ENCODE results near the gene UPF2.
"Not testable (repeated sequence)": the region's sequence is repeated elsewhere in the genome, so short reads cannot be mapped to it uniquely, and the experiment has no call there.

The UPF2 gene

GRCh38 chr10:12042797-12043651, at the start of gene UPF2:
UPF2 (minus strand) TSS chr10:12042809; CDS start chr10:12035423, 7,386 bp downstream.
- peak; percentile 94 for DNase-seq

GRCh38 chr10:12091421-12091820, 48.8 kb upstream of the UPF2 start:
- no peak for DNase-seq

GRCh38 chr10:12088919-12089318, 46.3 kb upstream of the UPF2 start:
- DNase-seq = no peak

GRCh38 chr10:12081879-12082557, 39.4 kb upstream of the UPF2 start:
- no peak for DNase-seq

GRCh38 chr10:12081470-12081869, 38.9 kb upstream of the UPF2 start:
- DNase-seq = no peak

GRCh38 chr10:12077580-12078180, 35.1 kb upstream of the UPF2 start:
- no peak for DNase-seq

GRCh38 chr10:12073526-12073925, 30.9 kb upstream of the UPF2 start:
- no peak for DNase-seq

- DNase-seq = not testable (repeated sequence)
Measured at GRCh38 chr10:12071441-12071840, 28.8 kb upstream of the UPF2 start.

- DNase-seq = peak; percentile 91
Measured at GRCh38 chr10:12068449-12069269, 26.1 kb upstream of the UPF2 start, which contains the start of gene DHTKD1. DHTKD1 (plus strand) TSS chr10:12068954; CDS start chr10:12069034, 80 bp downstream.

GRCh38 chr10:12067336-12067735, 24.7 kb upstream of the UPF2 start:
- no peak for DNase-seq

GRCh38 chr10:12063483-12063818, 20.8 kb upstream of the UPF2 start:
- no peak for DNase-seq

GRCh38 chr10:12062754-12063482, 20.3 kb upstream of the UPF2 start:
- DNase-seq = no peak

GRCh38 chr10:12061124-12061523, 18.5 kb upstream of the UPF2 start:
- DNase-seq = no peak

- no peak for DNase-seq
Measured at GRCh38 chr10:12056748-12057147, 14.1 kb upstream of the UPF2 start.

GRCh38 chr10:12055732-12056131, 13.1 kb upstream of the UPF2 start:
- DNase-seq = no peak

- DNase-seq = no peak
Measured at GRCh38 chr10:12051241-12051640, 8.6 kb upstream of the UPF2 start.

GRCh38 chr10:12050528-12050927, 7.9 kb upstream of the UPF2 start:
- DNase-seq = no peak

GRCh38 chr10:12048547-12048946, 5.9 kb upstream of the UPF2 start:
- DNase-seq = no peak

- no peak for DNase-seq
Measured at GRCh38 chr10:12045596-12045995, 3.0 kb upstream of the UPF2 start.

- no peak for DNase-seq
Measured at GRCh38 chr10:12042409-12042796, 206 bp downstream of the UPF2 start.

- DNase-seq = no peak
Measured at GRCh38 chr10:12041766-12042408, 722 bp downstream of the UPF2 start.

Measured in NCI-H510A treated with DMSO at 0.1 percent for 48 hours (cell line).